ENCODE data around the gene GAST. TPM values are rescaled to one million over a fixed set of nuclear protein-coding genes. Genes with fewer than 3 reads are reported as not detected.
A peak's percentile ranks its signal among the peaks of the same experiment; 100 is the strongest.

The GAST gene
- total and polyA plus RNA-seq, 2 of the 13 experiments (the other 11 are each of a cell fraction or from before 2014, with no cell fraction given), result 0.32 to 0.42 TPM

DNA sequence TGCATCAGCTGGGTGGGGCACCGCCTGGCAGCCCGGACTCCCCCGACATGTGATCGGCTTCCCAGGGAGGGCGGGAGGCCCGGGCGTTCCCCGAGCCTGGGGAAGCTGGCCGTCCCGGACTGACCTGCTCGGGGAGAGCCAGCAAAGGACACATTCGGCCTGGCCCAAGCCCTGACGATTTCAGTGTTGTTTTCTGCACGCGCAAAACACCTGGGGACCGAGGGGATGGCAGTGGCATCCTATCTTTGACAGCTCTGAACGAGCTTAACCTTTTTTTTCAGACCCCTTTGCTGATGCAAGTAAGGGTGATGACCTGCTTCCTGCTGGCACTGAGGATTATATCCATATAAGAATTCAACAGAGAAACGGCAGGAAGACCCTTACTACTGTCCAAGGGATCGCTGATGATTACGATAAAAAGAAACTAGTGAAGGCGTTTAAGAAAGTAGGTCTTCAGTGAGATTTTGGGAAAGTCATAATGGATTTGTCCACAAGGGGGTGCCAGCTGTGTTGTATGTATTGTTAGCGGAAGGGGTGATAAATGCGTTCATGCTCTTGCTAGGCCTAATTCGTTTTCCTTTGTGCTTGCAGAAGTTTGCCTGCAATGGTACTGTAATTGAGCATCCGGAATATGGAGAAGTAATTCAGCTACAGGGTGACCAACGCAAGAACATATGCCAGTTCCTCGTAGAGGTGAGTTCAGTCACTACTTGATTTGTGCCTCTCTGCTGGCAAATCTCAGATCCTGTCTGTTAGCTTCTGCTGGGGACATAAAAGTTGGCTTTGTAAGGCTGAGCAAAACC, 22.4 kb upstream of the GAST start (continued):
- TF ChIP-seq, protein P1, sequence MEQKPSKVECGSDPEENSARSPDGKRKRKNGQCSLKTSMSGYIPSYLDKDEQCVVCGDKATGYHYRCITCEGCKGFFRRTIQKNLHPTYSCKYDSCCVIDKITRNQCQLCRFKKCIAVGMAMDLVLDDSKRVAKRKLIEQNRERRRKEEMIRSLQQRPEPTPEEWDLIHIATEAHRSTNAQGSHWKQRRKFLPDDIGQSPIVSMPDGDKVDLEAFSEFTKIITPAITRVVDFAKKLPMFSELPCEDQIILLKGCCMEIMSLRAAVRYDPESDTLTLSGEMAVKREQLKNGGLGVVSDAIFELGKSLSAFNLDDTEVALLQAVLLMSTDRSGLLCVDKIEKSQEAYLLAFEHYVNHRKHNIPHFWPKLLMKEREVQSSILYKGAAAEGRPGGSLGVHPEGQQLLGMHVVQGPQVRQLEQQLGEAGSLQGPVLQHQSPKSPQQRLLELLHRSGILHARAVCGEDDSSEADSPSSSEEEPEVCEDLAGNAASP (CRISPR knock-in tag; IDR thresholded peaks at IDR 0.05; ENCODE audit: borderline replicate concordance), result 0 out of 2 replicates have a peak, but pooled peaks have one; percentile 2
- peak; percentile 67; the same call in 1 of the 2 replicates for TF ChIP-seq ATF1 (CRISPR knock-in tag; IDR thresholded peaks at IDR 0.05)
- 0 out of 2 replicates have a peak, but pooled peaks have one; percentile 14 for TF ChIP-seq JUND (CRISPR knock-in tag; IDR thresholded peaks at IDR 0.05)
- TF ChIP-seq TP53 (CRISPR knock-in tag; conservative IDR thresholded peaks at IDR 0.05), result no peak
- TF ChIP-seq KDM2A (CRISPR knock-in tag; IDR thresholded peaks at IDR 0.05; ENCODE audit: borderline replicate concordance, low read depth), result 0 out of 2 replicates have a peak, but pooled peaks have one; percentile 5
- TF ChIP-seq ZFP36L2 (CRISPR knock-in tag; IDR thresholded peaks at IDR 0.05), result peak; percentile 76; the same call in 1 of the 2 replicates
- no peak for TF ChIP-seq PHF20 (CRISPR knock-in tag; IDR thresholded peaks at IDR 0.05)
- 0 out of 2 replicates have a peak, but pooled peaks have one; percentile 13 for TF ChIP-seq GLI4 (CRISPR knock-in tag; IDR thresholded peaks at IDR 0.05; ENCODE audit: borderline replicate concordance)
- no peak for TF ChIP-seq ZFY (CRISPR knock-in tag; IDR thresholded peaks at IDR 0.05)
- peak; percentile 40; the same call in 1 of the 2 replicates for TF ChIP-seq ISL2 (CRISPR knock-in tag; IDR thresholded peaks at IDR 0.05)
- 0 out of 2 replicates have a peak, but pooled peaks have one; percentile 30 for TF ChIP-seq SP5 (CRISPR knock-in tag; IDR thresholded peaks at IDR 0.05; ENCODE audit: borderline replicate concordance, low read depth)
- TF ChIP-seq ZNF775 (CRISPR knock-in tag; IDR thresholded peaks at IDR 0.05; ENCODE audit: borderline replicate concordance), result no peak
- TF ChIP-seq NFKBIZ (CRISPR knock-in tag; IDR thresholded peaks at IDR 0.05), result 0 out of 2 replicates have a peak, but pooled peaks have one; percentile 34
- TF ChIP-seq, protein P2, sequence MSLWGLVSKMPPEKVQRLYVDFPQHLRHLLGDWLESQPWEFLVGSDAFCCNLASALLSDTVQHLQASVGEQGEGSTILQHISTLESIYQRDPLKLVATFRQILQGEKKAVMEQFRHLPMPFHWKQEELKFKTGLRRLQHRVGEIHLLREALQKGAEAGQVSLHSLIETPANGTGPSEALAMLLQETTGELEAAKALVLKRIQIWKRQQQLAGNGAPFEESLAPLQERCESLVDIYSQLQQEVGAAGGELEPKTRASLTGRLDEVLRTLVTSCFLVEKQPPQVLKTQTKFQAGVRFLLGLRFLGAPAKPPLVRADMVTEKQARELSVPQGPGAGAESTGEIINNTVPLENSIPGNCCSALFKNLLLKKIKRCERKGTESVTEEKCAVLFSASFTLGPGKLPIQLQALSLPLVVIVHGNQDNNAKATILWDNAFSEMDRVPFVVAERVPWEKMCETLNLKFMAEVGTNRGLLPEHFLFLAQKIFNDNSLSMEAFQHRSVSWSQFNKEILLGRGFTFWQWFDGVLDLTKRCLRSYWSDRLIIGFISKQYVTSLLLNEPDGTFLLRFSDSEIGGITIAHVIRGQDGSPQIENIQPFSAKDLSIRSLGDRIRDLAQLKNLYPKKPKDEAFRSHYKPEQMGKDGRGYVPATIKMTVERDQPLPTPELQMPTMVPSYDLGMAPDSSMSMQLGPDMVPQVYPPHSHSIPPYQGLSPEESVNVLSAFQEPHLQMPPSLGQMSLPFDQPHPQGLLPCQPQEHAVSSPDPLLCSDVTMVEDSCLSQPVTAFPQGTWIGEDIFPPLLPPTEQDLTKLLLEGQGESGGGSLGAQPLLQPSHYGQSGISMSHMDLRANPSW (CRISPR knock-in tag; IDR thresholded peaks at IDR 0.05; ENCODE audit: borderline replicate concordance), result peak; percentile 46; the same call in 1 of the 2 replicates
- TF ChIP-seq ZSCAN30 (CRISPR knock-in tag; IDR thresholded peaks at IDR 0.05), result peak; percentile 84; the same call in 1 of the 2 replicates
- TF ChIP-seq, protein P3, sequence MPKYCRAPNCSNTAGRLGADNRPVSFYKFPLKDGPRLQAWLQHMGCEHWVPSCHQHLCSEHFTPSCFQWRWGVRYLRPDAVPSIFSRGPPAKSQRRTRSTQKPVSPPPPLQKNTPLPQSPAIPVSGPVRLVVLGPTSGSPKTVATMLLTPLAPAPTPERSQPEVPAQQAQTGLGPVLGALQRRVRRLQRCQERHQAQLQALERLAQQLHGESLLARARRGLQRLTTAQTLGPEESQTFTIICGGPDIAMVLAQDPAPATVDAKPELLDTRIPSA (CRISPR knock-in tag; IDR thresholded peaks at IDR 0.05; ENCODE audit: borderline replicate concordance), result 0 out of 2 replicates have a peak, but pooled peaks have one; percentile 13
- TF ChIP-seq, protein P4, sequence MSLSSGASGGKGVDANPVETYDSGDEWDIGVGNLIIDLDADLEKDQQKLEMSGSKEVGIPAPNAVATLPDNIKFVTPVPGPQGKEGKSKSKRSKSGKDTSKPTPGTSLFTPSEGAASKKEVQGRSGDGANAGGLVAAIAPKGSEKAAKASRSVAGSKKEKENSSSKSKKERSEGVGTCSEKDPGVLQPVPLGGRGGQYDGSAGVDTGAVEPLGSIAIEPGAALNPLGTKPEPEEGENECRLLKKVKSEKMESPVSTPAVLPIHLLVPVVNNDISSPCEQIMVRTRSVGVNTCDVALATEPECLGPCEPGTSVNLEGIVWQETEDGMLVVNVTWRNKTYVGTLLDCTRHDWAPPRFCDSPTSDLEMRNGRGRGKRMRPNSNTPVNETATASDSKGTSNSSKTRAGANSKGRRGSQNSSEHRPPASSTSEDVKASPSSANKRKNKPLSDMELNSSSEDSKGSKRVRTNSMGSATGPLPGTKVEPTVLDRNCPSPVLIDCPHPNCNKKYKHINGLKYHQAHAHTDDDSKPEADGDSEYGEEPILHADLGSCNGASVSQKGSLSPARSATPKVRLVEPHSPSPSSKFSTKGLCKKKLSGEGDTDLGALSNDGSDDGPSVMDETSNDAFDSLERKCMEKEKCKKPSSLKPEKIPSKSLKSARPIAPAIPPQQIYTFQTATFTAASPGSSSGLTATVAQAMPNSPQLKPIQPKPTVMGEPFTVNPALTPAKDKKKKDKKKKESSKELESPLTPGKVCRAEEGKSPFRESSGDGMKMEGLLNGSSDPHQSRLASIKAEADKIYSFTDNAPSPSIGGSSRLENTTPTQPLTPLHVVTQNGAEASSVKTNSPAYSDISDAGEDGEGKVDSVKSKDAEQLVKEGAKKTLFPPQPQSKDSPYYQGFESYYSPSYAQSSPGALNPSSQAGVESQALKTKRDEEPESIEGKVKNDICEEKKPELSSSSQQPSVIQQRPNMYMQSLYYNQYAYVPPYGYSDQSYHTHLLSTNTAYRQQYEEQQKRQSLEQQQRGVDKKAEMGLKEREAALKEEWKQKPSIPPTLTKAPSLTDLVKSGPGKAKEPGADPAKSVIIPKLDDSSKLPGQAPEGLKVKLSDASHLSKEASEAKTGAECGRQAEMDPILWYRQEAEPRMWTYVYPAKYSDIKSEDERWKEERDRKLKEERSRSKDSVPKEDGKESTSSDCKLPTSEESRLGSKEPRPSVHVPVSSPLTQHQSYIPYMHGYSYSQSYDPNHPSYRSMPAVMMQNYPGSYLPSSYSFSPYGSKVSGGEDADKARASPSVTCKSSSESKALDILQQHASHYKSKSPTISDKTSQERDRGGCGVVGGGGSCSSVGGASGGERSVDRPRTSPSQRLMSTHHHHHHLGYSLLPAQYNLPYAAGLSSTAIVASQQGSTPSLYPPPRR (CRISPR knock-in tag; IDR thresholded peaks at IDR 0.05; ENCODE audit: borderline replicate concordance), result no peak
- TF ChIP-seq ZSCAN9 (CRISPR knock-in tag; IDR thresholded peaks at IDR 0.05; ENCODE audit: borderline replicate concordance), result no peak
- peak; percentile 64; the same call in 1 of the 2 replicates for TF ChIP-seq ZSCAN29 (CRISPR knock-in tag; conservative IDR thresholded peaks at IDR 0.05)

All from HepG2 (cell line).